IPS-NIHi7 (cell line): ENCODE data around the gene PLSCR3.
A peak's percentile ranks its signal among the peaks of the same experiment; 100 is the strongest.

ENCODE experiments used
- DNase-seq: peaks from one replicate; pipeline ENCODE4 v3.0.0; 2012; ENCODE audit warnings: mixed read lengths; ENCODE audit errors: extremely low spot score

The PLSCR3 gene

DNA sequence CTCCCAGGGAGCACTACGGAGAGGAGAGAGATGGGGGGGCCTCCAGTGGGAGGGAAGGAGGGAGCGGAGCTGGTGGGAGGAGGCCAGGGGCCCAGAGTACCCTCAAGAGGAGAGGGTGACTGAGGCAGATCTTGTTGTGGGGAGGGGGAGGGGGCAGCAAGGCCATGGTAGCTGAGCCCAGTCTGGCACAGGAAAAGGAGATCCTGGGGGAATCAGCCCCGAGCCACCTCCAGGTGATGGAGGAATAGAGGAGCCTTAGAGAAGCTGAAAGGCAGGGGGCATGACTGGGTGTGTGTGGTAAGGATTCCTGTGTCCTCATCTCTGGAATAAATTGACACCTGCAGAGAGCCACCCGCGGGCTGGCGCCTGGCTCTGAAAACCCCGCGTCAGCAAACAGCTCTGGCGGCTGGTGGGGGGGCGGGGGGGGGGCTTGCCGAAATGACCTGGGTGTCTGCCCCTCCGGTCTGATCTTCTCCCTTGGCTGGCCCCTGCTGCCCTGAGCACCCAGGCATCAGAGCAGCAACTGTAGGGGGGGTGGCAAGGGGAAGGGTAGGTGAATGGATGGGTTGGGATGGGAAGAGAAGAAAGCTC, 12.0 kb upstream of the PLSCR3 start:
- no peak for DNase-seq

- DNase-seq, result no peak
These were observed 11.3 kb upstream of the PLSCR3 start for GRCh38 chr17:7405350-7406234.

DNA sequence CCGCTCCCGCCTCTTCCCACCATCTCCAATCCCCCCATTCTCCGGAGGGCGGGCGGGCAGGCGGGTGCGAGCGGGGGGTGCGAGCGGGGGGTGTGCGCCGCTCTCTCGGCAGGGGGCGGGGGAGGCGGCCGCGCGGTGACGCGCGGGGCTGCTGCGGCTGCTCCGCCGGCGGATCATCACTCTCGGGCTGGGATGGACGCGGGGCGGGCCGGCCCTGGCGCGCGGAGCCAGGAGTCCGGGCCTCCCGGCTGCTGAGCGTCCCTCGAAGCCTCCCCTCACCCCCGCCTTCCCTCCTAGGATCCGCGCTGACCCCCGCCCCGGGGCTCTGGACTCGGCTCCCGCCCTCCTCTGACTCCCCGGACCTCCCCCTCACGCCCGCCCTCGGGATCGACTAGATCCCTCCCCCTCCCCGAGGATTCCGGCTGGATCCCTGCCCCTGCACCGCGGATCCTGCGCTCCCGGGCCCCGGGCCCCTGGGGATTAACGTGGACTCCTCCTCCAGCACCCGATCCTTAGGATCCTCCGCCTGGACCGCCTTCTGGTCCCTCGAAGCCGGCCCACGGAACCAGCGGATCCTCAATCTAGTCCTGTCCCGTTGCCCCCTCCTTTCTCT, 10.5 kb upstream of the PLSCR3 start:
- no peak for DNase-seq

- DNase-seq, result peak; percentile 90
These were observed 9.8 kb upstream of the PLSCR3 start, which contains the start of gene TMEM256 for GRCh38 chr17:7403977-7404736. Gene TMEM256 (minus strand): TSS chr17:7404097. CDS start chr17:7404084, 13 bp downstream.

DNA sequence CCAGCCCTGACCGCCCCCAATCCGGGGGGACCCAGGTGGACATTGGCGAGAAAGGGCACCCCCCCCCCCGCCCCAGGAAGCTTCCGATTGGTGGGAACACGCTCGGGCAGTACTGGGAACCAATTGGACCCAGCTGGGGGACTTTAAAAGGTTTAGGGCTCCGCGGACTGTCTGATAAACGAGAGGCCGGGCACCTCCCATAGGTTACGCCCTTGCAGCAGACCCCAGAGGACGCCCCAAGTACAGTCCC, 9.3 kb upstream of the PLSCR3 start:
- DNase-seq, result peak; percentile 73

- DNase-seq, result no peak
These were observed 8.9 kb upstream of the PLSCR3 start for GRCh38 chr17:7403043-7403726.

DNA sequence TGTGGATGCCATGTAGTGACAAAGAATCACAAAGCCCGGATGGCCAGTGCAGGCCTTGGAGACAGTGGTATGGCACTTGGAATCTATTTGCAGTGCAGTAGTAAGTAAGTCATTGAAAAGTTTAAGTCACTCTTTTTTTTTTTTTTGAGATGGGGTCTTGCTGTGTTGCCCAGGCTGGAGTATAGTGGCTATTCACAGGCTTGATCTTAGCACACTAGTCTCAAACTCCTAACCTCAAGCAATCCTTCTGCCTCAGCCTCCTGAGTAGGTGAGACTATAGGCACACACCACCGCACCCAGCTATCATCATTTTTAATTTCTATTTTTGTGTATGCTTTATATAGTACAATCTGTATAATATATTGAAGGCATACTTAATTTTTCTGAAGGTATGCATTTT, 4.3 kb upstream of the PLSCR3 start:
- DNase-seq, result no peak

- no peak for DNase-seq
These were observed 1.8 kb upstream of the PLSCR3 start for GRCh38 chr17:7396147-7396546.

DNA sequence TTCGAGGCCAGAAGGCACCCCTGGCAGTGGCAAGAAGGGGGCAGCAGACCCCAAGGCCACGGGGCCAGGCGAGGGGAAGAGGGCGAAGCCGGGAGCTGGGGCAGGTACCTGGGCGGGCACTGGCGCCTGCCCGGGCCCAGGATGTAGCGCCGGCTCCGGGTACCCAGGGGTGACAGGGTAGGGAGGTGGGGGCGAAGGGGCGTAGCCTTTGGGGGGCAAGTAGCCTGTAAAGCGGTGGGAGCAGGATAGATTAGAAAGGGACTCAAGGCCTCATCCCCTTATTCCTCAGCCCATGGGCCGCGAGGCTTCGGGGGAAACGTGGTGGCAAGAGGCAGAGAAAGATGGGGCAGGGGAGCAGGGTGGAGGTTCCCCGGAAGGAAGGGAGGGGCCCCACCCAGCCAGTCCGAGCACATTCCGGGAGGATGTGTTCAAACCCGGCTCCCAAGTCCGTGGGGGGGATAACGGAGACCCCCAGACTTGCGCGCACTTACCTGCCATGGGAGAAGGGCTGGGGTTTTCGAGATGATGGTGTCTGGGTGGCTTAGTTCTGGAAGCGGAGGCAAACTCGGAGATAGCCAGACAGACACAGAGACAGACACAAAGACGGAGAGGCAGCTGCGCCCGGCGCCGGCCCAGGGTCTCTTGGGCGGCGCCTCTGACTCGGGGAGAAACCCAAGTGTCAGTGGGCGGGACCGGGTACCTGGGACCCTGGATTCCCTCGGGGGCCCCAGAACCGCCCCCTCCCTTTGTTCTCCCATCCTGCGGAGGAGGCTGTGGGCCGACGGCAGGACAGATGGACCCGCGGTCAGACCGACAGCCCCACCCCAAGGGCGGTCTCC, 493 bp downstream of the PLSCR3 start:
- peak; percentile 73 for DNase-seq

- DNase-seq, result no peak
These were observed 1.4 kb downstream of the PLSCR3 start for GRCh38 chr17:7392696-7393612.

GRCh38 chr17:7391307-7391706, 3.0 kb downstream of the PLSCR3 start:
- DNase-seq, result no peak

GRCh38 chr17:7389924-7390910, 4.1 kb downstream of the PLSCR3 start:
- no peak for DNase-seq

DNA sequence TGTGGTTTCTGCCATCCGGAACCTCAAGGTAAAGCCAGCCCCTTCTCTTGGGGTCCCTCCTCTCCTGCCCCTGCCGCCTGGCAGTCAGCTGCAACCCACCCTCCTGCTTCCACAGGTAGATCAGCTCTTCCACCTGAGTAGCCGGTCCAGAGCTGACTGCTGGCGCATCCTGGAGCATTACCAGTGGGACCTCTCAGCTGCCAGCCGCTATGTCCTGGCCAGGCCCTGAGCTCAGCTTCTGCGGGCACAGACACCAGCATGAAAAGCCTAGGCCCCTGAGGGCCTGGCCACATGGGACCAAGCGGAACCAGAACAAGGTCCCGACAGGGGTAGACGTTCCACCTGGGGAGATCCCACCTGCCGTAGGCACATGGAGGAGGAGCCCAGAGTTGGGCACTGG, 5.5 kb downstream of the PLSCR3 start:
- no peak for DNase-seq

DNA sequence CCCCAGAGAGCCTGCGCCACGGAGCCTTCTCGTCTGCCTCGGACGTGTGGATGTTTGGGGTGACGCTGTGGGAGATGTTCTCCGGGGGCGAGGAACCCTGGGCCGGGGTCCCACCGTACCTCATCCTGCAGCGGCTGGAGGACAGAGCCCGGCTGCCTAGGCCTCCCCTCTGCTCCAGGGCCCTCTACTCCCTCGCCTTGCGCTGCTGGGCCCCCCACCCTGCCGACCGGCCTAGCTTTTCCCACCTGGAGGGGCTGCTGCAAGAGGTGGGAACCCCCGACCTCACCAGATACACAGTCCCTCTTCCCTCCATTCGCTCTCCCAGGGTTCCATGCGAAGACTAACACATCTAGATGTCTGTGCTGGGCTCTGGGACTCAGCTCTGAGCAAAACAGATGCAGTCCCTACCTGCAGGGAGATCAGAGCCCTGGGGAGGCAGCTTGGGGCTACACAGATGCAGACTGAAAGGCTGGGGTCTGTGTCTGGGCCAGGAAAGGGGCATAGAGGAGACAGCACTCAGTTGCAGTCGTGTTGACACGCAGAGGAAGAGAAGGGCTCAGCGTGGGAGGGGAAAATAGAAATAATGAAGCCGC, 9.7 kb downstream of the PLSCR3 start:
- DNase-seq, result no peak

GRCh38 chr17:7383742-7384488, 10.4 kb downstream of the PLSCR3 start:
- peak; percentile 96 for DNase-seq

GRCh38 chr17:7383371-7383741, 11.0 kb downstream of the PLSCR3 start:
- no peak for DNase-seq

- no peak for DNase-seq
These were observed 11.4 kb downstream of the PLSCR3 start for GRCh38 chr17:7382901-7383300.
